Smooth muscle cell of the brain vasculature (primary cell): ENCODE results near the gene ACVR1B.
"Not testable (repeated sequence)": the region's sequence is repeated elsewhere in the genome, so short reads cannot be mapped to it uniquely, and the experiment has no call there.

Source experiments
- DNase-seq: peaks from one replicate; pipeline ENCODE4 v3.0.0-alpha.2; 2012; ENCODE audit warnings: low read depth, low spot score

ACVR1B gene

DNA sequence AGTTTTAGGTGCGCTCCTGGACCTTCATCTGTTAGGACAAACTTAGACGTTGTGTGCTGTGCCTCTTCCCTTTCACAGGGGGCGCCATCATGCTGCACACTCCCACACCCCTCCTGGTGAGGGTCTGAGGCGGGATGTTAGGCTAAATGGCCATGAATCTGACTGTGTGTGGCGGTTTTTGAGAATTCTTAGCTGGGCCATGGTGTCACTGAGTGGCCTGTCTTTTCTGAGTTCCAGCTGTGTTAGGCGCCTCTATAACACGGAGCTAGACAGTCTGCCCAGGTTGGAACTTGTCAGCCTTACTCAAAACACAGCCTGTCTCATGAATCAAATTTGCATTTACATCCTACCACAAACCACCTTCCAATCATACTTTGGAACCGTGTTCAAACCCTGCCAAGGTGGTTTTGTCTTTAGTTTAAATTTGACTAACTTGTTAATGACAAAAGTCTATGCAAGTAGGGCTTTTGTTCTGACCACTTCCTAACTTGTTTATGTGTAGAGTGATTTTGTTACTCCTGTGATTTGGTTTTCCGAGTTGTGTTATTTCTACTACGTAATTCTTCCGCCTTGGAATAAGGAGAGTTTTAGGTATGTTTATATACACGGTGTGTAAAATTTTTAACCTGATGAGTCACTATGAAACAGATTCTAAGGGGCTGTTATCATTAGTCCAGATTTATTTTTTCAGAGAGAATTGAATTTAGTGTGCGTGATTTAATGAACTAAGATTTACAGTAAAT lies 19.6 kb downstream of the ACVR1B start:
- no peak for DNase-seq

DNA sequence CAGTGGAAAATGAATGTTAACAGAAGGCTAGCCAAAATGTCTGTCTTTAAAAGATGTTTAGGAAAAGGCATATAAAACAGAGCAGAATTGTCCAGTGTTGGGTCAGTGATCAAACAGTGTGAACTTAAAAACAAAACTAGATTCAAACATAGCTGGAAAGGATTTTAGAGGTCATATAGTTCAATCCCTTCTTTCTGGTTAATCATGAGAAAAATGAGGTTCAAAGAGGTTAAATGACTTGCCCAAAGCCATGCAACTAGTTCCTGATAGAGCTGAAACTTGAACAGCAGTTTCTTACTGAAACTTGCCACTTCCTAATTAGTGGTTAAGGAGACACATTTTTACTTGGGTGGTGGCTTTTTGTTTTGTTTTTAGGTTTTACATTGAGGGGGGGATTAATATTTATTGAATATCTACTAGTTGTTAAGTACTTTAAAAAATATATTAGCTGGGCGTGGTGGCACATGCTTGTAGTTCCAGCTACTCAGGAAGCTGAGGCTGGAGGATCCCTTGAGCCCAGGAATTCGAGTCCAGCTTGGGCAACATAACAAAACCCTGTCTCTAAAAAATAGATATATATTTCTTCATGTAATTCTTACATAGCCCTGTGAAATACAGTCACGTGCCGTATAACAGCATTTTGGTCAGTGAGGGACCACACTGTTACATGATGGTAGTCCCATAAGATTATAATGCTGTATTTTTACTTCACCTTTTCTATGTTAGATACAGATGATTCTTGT lies 20.4 kb downstream of the ACVR1B start:
- DNase-seq, result no peak

DNA sequence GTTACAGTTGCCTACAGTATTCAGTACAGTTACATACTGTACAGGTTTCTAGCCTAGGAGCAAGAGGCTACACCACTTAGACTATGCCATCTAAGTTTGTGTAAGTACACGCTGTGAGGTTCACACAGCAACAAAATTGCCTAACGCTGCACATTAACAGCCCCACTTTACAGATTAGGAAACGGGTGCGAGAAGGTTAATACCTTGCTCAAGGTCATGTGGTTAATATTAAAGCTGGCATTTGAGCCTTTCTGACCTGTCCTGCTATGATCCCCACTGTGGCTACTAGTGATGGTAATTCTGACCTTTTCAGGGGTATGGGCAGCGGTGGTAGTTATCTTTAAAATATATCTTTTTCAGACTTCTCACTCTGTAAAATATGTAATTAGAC lies 20.9 kb downstream of the ACVR1B start:
- DNase-seq, result no peak

DNA sequence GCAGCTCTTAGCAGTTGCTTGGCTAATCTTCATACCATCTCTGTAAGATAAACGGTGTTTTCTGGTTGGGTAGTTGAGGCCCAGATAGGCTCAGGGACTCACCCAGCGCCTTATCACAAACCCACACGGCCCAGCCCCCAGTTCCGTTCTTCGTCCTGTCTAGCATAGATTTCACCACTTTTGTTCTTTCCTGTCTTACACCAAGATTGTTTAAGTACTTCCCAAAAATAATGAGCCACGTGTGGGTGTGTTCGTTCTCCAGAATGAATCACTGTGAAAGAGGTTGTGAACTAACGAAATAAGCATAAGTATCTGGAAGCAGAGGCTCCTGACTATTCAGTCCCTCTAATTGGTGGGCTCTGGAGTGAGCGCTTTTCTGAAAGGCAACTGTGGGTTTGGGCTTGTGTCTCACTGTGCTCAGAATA lies 21.4 kb downstream of the ACVR1B start:
- no peak for DNase-seq

DNA sequence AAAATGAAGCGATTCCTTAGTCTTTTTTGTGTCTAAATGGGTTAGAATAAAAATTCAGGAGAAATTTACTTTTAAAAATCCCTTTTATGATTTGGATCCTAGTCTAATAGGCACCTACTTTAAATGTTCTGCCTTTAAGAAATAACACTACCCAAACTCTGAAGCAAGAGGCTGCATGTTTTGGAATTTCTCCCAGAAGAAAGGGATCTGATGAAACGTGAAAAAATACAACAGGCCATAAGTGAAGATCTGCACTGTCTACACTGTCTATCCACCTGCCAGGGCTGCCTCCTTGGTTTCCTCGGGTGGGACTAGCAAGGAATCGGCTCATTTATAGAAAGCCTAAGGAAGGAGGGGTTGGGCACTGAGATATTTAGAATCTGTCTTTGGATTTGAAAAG lies 22.1 kb downstream of the ACVR1B start:
- no peak for DNase-seq

DNA sequence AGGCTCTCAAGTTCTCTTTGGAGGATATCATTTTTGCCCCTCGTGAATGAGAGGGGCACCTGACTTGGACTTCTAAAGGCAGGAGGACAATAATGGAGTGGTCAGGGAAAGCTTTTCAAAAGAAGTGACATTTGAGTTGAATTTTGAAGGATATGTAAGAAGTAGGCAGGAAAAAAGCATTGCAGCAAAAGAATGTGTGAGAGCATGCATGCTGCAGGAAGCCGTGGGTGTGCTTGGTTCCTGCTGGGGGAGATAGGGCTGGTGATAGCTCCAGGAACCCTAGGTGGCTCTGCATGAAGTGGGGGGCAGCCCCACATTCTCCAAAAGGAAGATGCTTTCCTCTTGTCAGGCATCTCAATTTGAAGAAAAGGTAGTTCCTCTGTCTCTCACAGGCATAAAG lies 23.1 kb downstream of the ACVR1B start:
- no peak for DNase-seq

DNA sequence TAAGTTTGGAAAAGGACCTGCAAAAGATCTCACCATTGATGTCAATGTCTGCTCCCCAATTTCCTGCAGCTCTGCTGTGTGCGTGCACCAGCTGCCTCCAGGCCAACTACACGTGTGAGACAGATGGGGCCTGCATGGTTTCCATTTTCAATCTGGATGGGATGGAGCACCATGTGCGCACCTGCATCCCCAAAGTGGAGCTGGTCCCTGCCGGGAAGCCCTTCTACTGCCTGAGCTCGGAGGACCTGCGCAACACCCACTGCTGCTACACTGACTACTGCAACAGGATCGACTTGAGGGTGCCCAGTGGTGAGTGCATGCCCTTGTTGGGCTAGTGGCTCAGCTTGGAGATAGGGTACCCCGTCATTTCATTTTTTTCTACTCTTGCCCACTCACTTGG lies 23.7 kb downstream of the ACVR1B start:
- DNase-seq, result no peak

DNA sequence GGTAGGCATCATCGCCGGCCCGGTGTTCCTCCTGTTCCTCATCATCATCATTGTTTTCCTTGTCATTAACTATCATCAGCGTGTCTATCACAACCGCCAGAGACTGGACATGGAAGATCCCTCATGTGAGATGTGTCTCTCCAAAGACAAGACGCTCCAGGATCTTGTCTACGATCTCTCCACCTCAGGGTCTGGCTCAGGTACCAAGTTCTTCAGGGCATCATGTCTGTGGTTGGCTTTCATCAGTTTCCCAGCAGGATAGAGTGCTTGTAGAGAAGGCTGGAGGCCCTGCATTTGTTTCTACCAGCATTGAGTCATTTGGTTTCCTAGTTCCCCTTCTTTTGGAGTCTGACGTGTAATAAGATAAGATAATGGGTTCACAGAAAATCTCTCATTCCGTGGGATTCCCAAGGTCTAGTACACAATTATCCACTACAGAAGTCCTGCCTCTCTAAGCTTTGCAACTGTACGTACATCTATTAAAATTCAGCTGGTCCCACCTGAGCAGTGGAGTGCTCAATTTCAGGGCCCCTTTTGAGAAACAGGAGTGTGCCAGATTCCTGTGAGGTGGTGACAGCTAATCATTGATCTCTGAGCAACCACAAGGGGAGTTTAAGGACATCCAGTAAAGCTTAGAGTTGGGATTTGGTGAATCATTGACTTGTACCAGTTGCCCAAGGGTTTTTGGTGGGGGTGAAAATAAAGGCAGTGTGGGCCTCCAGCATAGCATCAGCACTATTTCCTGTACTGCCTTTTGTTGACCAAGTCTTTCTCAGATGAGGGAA lies 25.1 kb downstream of the ACVR1B start:
- no peak for DNase-seq

DNA sequence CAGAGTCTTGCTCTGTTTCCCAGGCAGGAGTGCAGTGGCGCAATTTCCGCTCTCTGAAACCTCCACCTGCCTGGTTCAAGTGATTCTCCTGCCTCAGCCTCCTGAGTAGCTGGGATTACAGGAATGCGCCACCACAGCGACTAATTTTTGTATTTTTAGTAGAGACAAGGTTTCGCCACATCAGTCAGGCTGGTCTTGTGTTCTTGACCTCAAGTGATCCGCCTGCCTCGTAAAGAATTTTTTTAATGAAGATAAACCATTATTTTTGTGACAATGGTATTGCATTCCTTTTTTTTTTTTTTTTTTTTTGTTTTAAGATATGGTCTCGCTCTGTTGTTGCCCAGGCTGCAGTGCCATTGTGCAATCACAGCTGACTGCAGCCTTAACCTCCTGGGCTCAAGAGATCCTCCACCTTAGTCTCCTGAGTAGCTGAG lies 25.8 kb downstream of the ACVR1B start:
- DNase-seq, result no peak

DNA sequence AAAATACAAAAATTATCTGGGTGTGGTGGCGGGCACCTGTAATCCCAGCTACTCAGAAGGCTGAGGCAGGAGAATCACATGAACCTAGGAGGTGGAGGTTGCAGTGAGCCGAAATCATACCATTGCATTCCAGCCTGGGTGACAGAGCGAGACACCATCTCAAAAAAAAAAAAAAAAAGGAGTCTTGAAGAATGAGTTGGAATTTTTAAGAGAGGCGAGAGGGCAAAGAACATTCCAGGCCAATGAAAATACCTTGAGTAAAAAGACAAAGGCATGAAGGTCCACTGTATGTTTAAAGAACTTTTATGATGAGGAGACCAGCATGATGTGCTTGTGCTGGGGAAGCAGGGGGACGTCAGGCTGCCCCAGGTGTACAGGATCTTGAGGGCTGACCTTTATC lies 27.8 kb downstream of the ACVR1B start:
- not testable (repeated sequence) for DNase-seq

DNA sequence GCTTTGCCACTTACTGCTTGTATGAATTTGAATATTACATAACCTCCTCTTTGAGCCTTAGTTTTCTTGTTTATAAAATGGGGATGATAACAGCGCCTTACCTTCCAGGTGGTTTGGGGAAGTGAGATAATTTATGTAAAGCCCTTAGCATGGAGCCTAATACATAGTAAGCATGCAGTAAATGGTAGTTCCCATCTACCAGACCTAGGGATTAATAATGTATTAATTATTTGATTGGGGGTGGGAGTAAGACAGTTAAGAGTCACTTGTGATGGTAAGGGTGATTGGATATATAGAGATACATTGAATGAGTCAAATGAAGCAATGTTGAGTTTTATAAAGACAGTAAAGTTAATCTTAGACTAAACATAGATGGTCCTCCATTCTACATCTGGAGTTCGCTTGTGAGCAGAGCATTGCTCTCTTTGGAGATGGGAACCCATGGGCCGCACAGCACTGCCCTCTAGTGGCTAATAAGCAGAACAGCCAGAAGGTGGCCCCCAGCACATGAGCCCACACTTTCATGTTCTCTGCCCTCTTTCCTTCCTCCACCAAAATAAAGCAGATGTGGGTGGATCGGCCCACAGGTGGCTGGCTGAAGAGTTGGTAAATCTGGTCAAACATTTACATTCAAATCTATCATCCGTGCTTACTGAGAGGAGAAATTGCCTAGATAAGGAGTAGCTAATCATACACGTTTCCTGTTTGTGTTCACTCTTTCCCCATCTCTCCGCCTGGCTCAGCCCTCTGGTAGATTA lies 28.7 kb downstream of the ACVR1B start:
- no peak for DNase-seq

DNA sequence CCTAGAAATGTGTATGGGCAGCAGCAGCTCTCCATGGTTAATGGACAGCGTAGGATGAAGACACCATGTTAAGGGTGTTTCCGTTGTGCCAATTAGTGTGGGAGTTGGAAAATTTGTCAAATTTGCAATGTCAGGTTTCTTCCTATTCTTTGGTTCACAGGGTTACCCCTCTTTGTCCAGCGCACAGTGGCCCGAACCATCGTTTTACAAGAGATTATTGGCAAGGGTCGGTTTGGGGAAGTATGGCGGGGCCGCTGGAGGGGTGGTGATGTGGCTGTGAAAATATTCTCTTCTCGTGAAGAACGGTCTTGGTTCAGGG lies 29.3 kb downstream of the ACVR1B start:
- no peak for DNase-seq

DNA sequence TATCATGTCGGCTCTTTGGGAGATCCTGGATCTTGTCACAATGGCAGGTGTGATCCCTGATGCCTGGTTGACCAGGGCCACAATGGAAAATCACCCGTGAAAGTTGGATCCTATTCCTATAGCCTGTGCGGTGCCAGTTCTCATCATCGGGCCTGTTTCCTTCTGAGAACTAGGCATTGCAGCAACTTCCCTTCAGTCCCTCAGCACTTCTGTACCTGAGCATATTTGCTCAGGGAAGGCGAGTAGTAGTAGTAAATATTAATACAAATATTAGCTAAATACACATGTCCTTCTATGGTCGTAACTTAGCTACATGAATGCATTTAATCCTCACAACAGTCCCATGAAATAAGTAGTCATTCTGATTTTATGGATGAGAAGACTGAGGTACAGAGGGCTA lies 33.2 kb downstream of the ACVR1B start:
- DNase-seq, result no peak

DNA sequence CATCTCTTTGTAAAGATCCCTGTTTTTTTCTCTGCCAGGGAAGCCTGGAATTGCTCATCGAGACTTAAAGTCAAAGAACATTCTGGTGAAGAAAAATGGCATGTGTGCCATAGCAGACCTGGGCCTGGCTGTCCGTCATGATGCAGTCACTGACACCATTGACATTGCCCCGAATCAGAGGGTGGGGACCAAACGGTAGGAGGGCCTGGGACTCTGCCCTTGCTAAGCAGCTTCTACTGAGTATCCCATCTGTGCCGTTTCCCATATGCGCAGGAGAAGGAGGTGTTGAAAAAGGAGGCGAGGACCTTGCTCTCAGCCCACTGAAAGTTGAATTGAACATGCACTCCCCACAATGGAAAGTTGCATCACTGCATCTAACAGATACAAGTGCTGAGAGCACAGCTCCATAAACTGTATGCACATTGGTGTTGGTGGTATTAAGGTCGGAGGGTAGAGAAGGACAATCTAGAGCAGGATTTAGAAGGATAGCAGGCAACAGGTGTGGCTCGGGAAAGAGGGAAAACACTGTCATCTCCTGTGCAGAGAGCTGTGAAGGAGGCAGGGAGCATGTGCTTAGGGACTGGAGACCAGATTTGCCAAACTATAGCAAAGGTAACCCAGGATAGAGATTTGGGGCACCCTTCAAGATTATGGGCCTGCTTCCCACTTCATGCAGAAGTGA lies 33.8 kb downstream of the ACVR1B start:
- DNase-seq, result no peak

DNA sequence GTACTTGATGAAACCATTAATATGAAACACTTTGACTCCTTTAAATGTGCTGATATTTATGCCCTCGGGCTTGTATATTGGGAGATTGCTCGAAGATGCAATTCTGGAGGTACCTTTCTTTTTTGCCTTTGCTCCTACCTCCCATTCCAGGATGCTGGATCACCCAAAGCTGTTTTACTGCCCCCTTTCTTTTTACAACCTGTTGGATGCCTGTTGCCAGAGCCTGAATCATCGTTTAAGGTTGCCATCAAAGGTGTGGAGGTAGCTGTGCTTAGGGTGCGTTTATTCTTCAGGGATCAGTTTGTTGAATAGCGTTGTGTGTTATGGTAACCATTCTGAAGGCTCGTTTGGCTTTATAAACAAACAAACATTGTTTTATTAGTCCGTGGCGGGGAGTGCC lies 35.3 kb downstream of the ACVR1B start:
- no peak for DNase-seq

DNA sequence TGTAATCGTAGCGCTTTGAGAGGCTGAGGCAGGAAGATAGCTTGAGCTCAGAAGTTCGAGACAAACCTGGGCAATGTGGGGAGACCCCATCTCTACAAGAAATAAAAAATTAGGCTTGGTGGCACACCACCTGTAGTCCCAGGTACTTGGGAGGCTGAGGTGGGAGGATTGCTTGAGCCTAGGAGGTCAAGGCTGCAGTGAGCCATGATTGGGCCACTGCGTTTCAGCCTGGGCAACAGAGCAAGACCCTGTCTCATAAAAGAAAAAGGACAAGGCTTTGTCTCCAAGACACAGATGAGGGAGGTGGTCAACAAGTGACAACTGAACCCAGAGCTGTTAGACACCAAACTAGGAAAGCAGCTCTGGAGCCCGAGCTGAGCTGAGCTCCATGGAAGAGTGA lies 40.7 kb downstream of the ACVR1B start:
- no peak for DNase-seq

DNA sequence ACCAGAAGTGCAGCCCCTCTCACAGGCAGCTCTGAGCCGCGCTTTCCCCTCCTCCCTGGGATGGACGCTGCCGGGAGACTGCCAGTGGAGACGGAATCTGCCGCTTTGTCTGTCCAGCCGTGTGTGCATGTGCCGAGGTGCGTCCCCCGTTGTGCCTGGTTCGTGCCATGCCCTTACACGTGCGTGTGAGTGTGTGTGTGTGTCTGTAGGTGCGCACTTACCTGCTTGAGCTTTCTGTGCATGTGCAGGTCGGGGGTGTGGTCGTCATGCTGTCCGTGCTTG lies 43.0 kb downstream of the ACVR1B start:
- DNase-seq, result no peak

DNA sequence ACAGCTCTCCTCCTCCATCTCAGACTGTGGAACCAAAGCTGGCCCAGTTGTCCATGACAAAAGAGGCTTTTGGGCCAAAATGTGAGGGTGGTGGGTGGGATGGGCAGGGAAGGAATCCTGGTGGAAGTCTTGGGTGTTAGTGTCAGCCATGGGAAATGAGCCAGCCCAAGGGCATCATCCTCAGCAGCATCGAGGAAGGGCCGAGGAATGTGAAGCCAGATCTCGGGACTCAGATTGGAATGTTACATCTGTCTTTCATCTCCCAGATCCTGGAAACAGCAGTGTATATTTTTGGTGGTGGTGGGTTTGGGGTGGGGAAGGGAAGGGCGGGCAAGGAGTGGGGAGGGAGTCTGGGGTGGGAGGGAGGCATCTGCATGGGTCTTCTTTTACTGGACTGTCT lies 43.5 kb downstream of the ACVR1B start:
- no peak for DNase-seq

DNA sequence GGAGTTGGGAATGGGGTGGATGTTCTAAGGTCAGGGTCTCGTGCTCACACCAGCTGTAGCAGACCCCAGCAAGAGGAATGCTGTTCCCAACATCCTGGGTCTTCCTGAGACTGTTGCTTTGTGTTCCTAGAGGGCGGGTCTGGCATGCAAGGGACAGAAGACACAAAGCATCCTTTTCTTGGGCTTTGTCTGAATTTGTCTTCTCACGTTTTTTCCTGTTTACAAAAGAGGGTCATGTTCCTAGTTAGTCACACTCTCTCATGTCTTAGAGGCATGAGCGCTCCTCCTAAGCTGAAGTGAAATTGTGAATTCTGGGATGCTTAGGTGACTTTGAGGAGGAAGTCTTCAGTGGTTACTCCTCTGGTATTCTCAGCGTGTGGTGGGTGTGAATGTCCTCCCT lies 45.6 kb downstream of the ACVR1B start:
- no peak for DNase-seq

DNA sequence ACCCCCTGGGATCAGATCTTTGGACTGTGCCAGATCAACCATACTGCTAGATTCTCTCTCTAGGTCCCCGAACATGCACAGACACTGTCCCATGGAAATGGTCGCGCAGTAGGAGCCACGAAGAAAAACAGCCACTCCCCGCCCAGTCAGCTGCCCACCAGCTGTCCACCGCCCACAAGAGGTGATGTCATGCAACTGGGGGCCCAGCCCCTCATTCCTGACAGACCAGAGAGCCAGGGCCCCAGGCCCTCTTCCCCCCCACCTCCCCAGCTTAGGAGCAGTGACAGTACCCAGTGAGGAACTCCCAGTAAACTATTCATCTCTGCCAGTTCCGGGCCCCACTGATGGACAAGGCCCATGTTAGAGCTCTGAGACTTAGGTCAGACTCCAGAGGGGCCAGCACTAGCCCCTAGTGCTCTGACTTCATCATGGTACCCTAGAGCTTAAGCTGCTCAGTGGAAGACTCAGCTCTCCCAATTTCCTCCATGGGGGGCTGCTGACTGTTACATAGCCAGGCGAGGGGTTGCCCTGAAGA lies 51.6 kb downstream of the ACVR1B start:
- DNase-seq, result no peak

DNA sequence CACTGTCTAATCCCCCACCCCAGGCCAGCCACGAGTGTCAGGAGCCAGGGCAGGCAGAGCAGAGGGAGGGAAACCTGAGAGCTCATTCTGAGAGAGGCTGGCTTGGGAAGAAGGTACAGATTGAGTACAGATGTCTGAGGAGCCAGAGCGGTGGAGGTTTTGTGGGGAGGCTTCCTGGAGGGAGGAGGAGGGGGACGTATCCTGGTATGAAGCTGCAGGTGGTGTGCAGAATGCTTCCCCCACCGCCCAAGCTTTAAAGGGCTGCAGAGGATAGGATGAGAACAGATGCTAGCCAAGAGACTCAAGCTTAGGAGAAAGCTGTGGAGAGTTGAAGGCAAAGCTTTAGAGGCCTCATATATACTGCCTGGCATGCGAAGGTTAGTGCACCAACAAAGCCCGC lies 52.1 kb downstream of the ACVR1B start:
- DNase-seq, result no peak
